ENCODE data around the gene TEDC2. TPM values are rescaled to one million over a fixed set of nuclear protein-coding genes. Genes with fewer than 3 reads are reported as not detected.
"Not testable (repeated sequence)": the region's sequence is repeated elsewhere in the genome, so short reads cannot be mapped to it uniquely, and the experiment has no call there.

Gene TEDC2
- total RNA-seq, 3 donors from 2014 or later (not counting 1 experiment from before 2014, with no cell fraction given) = 0.47 to 2.2 (median 0.55) TPM

GRCh38 chr16:2477327-2477726 is 17.4 kb downstream of the TEDC2 start:
- no peaks in the 10 kb centered on the region for H3K36me3 ChIP-seq (ENCODE audit: control insufficient read depth, insufficient read depth, low read length)
- DNase-seq (no peak), ATAC-seq (no peak)
- Mint-ChIP-seq H3K27ac (no peak overlapping the region), H3K27me3 (ENCODE audit: low read depth in 2 of 2) (peaks cover 0 to 7% of the 10 kb centered on the region in 2 donors), H3K36me3 (no peaks in the 10 kb centered on the region), H3K4me1 (peaks cover 12 to 17% of the 10 kb centered on the region in 2 donors), H3K9me3 (no peaks in the 10 kb centered on the region), H3K4me3 (no peak overlapping the region)
- WGBS (ENCODE audit: insufficient coverage) = 94% methylated on average over 3 of the region's 3 CpGs
- no peak overlapping the region for H3K4me3 ChIP-seq (ENCODE audit: low read length)
- H3K27ac ChIP-seq (ENCODE audit: low read length) = no peak overlapping the region
- intact Hi-C loops (cut with micrococcal nuclease) = no loop called here
- H3K27me3 ChIP-seq (ENCODE audit: control insufficient read depth, insufficient read depth, low read length) = peaks cover 11% of the 10 kb centered on the region
- no peaks in the 10 kb centered on the region for H3K9me3 ChIP-seq (ENCODE audit: control insufficient read depth, insufficient read depth, low read length)
- peaks cover 24% of the 10 kb centered on the region for H3K4me1 ChIP-seq (ENCODE audit: control insufficient read depth, insufficient read depth, low read length)
- no peak for TF ChIP-seq CTCF (IDR thresholded peaks at IDR 0.05)

GRCh38 chr16:2478279-2478678 is 18.4 kb downstream of the TEDC2 start:
- DNase-seq (no peak), ATAC-seq (no peak)
- H3K4me1 Mint-ChIP-seq = peaks cover 12 to 15% of the 10 kb centered on the region in 2 donors
- H3K9me3 Mint-ChIP-seq = no peaks in the 10 kb centered on the region
- Histone ChIP-seq H3K27me3 (ENCODE audit: control insufficient read depth, insufficient read depth, low read length) (peaks cover 1% of the 10 kb centered on the region), H3K9me3 (ENCODE audit: control insufficient read depth, insufficient read depth, low read length) (no peaks in the 10 kb centered on the region), H3K36me3 (ENCODE audit: control insufficient read depth, insufficient read depth, low read length) (no peaks in the 10 kb centered on the region), H3K27ac (ENCODE audit: low read length) (no peak overlapping the region), H3K4me3 (ENCODE audit: low read length) (no peak overlapping the region), H3K4me1 (ENCODE audit: control insufficient read depth, insufficient read depth, low read length) (peaks cover 18% of the 10 kb centered on the region)
- H3K4me3 Mint-ChIP-seq = no peak overlapping the region
- H3K27ac Mint-ChIP-seq = no peak overlapping the region
- WGBS (ENCODE audit: insufficient coverage) = 91% methylated on average over 8 of the region's 8 CpGs
- TF ChIP-seq CTCF (IDR thresholded peaks at IDR 0.05) = no peak
- intact Hi-C loops (cut with micrococcal nuclease) = no loop called here
- peaks cover 0 to 2% of the 10 kb centered on the region in 2 donors for H3K27me3 Mint-ChIP-seq (ENCODE audit: low read depth in 2 of 2)
- H3K36me3 Mint-ChIP-seq = no peaks in the 10 kb centered on the region

GRCh38 chr16:2479996-2480395 is 20.1 kb downstream of the TEDC2 start:
- H3K27me3 ChIP-seq (ENCODE audit: control insufficient read depth, insufficient read depth, low read length); H3K9me3 ChIP-seq (ENCODE audit: control insufficient read depth, insufficient read depth, low read length); ATAC-seq; H3K27ac ChIP-seq (ENCODE audit: low read length); H3K27me3 Mint-ChIP-seq (ENCODE audit: low read depth in 2 of 2); H3K36me3 Mint-ChIP-seq; DNase-seq; H3K36me3 ChIP-seq (ENCODE audit: control insufficient read depth, insufficient read depth, low read length); H3K27ac Mint-ChIP-seq; H3K4me3 ChIP-seq (ENCODE audit: low read length); H3K9me3 Mint-ChIP-seq: not testable (repeated sequence)
- H3K4me1 ChIP-seq (ENCODE audit: control insufficient read depth, insufficient read depth, low read length) = peaks cover 13% of the 10 kb centered on the region
- intact Hi-C loops (cut with micrococcal nuclease) = loop anchor here (10.0 kb wide), 1 partner anchor 475 kb away; the partner anchor contains the start of gene ZNF598
- peaks cover 12 to 23% of the 10 kb centered on the region in 2 donors for H3K4me1 Mint-ChIP-seq
- H3K4me3 Mint-ChIP-seq = peak overlapping the region; percentile 6
- 97% methylated on average over 10 of the region's 10 CpGs for WGBS (ENCODE audit: insufficient coverage)

- no peak overlapping the region for H3K4me3 Mint-ChIP-seq
- H3K27ac Mint-ChIP-seq = no peak overlapping the region
- H3K36me3 Mint-ChIP-seq = no peaks in the 10 kb centered on the region
- H3K9me3 Mint-ChIP-seq = no peaks in the 10 kb centered on the region
- Histone ChIP-seq H3K36me3 (ENCODE audit: control insufficient read depth, insufficient read depth, low read length) (no peaks in the 10 kb centered on the region), H3K27ac (ENCODE audit: low read length) (no peak overlapping the region), H3K4me3 (ENCODE audit: low read length) (no peak overlapping the region), H3K9me3 (ENCODE audit: control insufficient read depth, insufficient read depth, low read length) (no peaks in the 10 kb centered on the region), H3K27me3 (ENCODE audit: control insufficient read depth, insufficient read depth, low read length) (no peaks in the 10 kb centered on the region), H3K4me1 (ENCODE audit: control insufficient read depth, insufficient read depth, low read length) (peaks cover 16% of the 10 kb centered on the region)
- WGBS (ENCODE audit: insufficient coverage) = 94% methylated on average over 12 of the region's 12 CpGs
- no peak for DNase-seq
- no peak for TF ChIP-seq CTCF (IDR thresholded peaks at IDR 0.05)
- no peaks in the 10 kb centered on the region for H3K27me3 Mint-ChIP-seq (ENCODE audit: low read depth in 2 of 2)
- no peak for ATAC-seq
- H3K4me1 Mint-ChIP-seq = peaks cover 11 to 23% of the 10 kb centered on the region in 2 donors
- intact Hi-C loops (cut with micrococcal nuclease) = loop anchor here (10.0 kb wide), 1 partner anchor 476 kb away; the partner anchor contains the start of gene ZNF598
Observed at GRCh38 chr16:2480948-2481347, 21.0 kb downstream of the TEDC2 start.
